NCI-H2196 (cell line): ENCODE measurements around the gene THAP7.

Experiments used
- DNase-seq: peaks from one replicate; lab custom pipeline; 2025; ENCODE audit not compliant: unreplicated experiment; lab: John Stamatoyannopoulos, UW

THAP7 gene

DNA sequence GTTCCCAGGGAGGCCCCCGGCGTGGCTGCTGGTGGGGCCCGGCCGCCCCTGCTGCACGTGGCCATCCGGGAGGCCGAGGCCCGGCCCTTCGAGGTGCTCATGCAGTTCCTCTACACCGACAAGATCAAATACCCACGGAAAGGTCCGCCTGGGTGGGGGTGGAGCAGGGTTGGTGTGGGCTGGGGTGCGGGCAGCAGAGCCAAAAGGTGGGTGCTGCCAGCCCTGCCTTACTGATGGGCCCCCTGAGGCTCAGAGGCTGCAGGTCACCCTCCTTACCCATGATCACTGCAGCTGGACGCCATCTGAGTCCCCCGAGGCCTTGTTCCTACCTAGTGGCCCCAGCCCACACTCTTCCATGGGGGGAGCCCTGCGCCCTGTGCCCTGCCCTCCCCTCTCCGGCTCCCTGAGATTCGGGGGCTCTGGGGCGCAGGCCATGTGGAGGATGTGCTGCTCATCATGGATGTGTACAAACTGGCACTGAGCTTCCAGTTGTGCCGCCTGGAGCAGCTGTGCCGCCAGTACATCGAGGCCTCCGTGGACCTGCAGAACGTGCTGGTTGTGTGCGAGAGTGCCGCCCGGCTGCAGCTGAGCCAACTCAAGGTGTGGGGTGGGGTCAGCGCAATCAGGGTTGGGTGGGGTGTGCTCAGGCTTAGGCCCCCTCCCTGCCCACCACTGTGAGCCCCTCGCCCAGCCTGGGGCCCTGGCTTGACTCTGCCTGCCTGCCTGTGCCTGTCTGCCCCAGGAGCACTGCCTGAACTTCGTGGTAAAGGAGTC, 7.6 kb downstream of the THAP7 start:
- no peak for DNase-seq

- DNase-seq = no peak
These were observed 8.4 kb downstream of the THAP7 start for GRCh38 chr22:20993304-20994127.

GRCh38 chr22:20992456-20993303, 9.2 kb downstream of the THAP7 start:
- DNase-seq = no peak

GRCh38 chr22:20992056-20992442, 9.9 kb downstream of the THAP7 start:
- no peak for DNase-seq

- DNase-seq = no peak
These were observed 10.5 kb downstream of the THAP7 start for GRCh38 chr22:20991252-20992055.

GRCh38 chr22:20990184-20991180, 11.4 kb downstream of the THAP7 start:
- no peak for DNase-seq

GRCh38 chr22:20989323-20990138, 12.4 kb downstream of the THAP7 start:
- DNase-seq = no peak

DNA sequence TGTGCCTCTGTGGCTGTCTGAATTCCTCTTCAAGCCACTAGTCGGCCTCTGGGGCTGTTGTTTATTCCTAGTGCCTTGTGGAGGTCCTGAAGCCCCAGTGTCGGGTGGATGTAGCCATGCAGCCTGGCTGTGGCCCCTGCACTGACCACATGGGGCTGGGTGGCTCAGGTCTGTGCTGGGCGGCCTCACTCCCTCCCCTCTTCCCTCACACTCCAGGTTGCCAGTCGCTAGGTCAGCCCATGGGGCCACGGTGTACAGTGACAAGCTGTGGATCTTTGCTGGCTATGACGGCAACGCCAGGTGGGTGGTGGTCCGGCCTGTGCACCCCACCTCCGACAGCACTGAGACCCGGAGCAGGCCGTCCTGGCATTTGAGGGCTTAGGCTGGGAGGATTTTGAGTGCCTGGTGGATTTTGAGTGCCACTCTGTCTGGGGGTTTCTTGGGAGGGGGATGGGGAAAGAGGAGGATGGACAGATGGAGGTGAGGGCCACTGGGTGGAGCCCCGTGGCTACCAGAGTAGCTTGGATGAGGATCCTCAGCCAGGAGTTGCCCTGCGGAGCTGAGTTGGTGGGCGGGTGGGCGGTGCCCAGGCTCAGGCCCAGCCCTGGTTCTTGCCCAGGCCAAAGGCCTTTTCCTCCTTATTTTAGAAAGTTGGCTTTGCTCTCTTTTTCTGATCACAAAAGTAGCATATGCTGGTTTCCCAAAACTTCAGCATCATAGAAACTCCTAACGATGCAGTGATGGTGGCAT, 13.2 kb downstream of the THAP7 start:
- DNase-seq = no peak

DNA sequence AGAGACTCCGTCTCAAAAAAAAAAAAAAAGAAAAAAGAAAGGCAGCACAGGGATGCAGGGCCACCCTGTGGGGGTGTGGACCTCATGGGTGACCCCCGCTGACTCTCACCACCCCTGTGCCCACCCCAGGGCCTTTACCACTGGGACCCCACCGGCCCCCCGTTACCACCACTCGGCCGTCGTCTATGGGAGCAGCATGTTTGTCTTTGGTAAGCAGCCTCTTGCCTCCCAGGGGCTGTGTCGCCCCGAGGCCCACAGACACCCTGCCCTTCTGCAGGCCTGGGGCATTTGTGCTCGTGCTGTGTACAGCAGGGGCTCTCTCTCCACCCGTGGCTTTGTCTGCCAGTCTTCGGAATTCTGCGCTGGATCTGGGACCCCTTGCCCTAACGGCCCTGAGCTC, 14.5 kb downstream of the THAP7 start:
- no peak for DNase-seq

GRCh38 chr22:20986365-20986764, 15.6 kb downstream of the THAP7 start:
- no peak for DNase-seq

DNA sequence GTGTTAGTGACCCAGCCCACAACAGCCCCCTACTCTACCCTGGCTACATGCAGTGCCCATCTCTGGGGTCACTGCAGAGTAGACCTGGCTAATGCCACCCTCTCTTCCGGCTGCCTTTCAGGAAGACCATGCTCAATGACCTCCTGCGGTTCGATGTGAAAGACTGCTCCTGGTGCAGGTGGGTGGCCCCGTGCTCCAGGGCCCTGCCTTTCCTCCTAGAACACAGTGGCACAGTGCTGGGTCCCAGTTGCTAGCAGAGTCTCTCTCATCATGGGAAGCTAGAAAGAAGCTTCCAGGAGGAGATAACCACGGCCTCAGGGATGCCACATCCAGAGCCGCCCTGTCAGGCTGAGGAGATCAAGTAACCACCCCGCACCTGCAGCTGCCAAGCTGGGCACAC, 16.2 kb downstream of the THAP7 start:
- no peak for DNase-seq

GRCh38 chr22:20983081-20983771, 18.7 kb downstream of the THAP7 start:
- no peak for DNase-seq

GRCh38 chr22:20982563-20982882, 19.4 kb downstream of the THAP7 start:
- DNase-seq = no peak

DNA sequence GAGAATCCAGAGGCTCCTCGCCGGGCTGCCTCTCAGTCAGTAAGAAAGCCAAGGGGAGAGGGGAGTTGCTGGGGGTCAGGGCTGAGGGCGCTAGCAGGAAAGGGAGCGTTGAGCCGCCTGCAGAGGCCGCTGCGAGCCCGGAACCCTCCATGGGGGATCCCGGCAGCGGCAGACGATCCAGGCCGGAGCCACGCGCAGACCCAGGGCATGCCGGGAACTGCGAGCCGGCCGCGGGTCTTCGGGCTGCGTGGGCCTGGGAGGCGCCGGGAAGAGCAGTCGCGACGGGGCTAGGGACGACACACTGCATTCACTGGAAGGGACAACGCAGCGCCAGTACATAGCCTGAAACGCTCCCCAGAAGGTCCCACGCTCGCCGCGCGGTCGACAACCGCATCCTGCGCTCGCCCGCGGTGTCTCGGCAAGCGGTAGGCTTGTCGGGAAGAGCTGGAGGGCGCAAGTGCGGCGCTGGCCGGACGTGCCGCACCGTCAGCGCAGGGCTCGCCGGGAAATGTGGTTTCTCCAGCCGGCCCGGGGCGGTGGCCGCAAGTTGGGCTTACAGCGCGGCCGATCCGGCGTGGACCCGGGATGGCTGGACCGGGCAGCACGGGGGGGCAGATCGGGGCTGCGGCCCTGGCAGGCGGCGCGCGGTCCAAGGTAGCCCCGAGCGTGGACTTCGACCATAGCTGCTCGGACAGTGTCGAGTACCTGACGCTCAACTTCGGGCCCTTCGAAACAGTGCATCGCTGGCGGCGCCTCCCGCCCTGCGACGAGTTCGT, 19.9 kb downstream of the THAP7 start, which contains the start of gene LZTR1:
LZTR1 (plus strand) TSS at position 511 of the 776 bp plus-strand sequence; CDS start at position 586, 75 bp downstream.
- DNase-seq = peak; percentile 42

DNA sequence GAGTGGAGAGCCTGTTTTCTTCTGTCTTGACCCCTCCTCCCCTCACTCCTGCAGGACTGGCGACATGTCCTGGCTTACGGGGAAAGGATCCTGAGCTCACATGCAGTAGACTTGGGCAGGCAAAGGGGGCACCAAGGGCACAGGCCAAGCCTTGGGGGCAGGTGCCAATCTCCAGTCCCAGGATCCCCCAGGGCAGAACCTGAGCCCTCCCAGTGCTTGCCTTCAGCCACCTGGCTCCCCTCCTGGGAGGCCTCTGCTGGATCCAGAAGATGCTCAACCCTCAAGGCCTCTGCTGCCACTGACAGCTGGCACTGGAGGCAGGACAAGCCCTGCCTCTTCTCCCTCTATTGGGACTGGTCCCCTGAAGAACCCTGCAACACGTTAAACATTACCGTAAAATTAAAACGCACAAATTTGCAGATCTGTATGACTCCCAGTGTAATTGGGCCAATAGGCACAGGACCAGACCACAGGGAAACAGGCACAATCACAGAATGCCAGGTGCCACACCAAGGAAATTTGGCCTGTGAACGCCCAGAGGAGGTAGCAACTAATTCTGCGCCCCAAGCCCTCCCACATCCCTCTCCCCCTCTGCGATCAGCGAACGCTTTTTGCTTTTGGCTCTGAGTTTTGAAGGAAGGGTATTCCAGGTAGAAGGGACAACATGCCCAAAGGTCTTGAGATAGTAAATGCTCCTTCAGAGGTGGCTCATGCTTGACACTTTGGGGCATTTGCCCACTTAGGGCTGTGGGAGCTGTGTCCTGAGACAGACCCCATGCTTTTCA, 20.8 kb downstream of the THAP7 start:
- DNase-seq = no peak

DNA sequence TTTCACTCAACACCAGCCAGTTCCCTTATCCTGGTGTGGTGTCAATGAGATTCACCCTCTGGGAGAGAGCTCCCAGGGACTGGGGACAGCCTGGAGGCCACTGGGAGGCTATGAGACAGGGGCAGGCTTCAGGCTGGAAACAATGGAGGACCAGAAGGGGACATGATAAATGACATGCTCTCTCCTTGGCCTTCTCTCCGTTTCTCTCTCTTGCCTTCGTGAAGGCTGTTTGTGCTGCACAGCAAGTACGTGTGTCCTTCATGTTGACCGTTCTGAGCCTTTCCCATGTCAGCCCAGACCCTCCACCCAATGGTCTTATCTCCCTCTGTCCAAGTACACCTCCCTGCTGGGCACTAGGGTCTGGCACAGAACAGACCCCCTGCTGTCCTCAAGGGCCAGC, 21.4 kb downstream of the THAP7 start:
- DNase-seq = no peak
